ENCODE data around the gene ATP10B.
"Not testable (repeated sequence)": the region's sequence is repeated elsewhere in the genome, so short reads cannot be mapped to it uniquely, and the experiment has no call there.

Gene ATP10B

DNA sequence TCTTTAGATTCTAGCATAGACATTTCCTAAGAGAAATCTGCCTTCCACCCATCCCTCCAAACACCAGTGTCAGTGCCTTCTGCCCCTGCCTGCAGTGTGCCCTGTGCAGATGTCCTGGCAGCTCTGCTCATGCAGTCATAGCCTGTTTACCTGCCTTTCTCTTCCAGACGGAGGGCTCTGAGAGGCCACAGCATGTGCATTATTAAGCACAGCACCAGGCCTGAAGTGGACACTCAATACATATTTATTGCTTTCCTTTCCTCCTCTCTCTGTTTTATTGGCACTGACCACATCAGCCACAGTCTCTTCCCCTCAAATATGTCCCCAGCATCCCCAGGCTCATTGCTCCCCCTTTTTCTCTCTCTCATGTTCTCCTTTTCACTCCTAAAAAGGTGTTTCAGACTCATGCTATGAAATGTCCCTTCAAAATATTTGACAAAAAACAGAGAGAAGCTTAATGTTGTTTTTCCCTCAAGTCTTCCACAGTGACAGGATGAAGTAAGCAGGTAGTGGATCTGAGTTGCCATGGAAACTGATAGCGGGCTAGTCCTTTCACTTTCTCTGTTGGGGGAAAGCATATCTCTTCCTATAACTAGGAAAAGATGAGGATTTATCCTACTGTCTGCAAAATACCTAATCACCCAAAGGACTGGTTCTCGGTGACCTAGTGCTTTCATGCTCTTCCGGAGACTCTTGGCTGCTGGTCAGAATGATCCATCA is 100.9 kb downstream of the ATP10B start:
- no peak for DNase-seq

DNA sequence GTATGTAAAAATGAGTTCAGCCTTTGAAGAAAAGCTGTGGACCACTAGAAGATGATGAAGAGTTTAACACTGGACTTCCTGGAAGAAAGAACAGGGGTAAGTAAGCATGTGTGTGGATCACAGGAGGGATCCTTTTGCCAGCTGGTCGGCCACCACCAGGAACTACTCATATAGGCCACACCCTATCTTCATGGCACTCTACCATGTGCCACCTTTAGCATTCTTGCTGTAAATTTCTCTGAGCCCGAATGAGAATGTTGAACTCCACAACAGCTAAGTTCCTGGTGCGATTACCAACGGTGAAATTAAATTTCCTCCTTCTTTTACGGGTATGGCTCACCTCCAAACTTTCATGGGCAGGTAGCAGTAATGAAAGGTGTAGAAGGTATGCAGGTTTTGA is 102.3 kb downstream of the ATP10B start:
- no peak for DNase-seq

DNA sequence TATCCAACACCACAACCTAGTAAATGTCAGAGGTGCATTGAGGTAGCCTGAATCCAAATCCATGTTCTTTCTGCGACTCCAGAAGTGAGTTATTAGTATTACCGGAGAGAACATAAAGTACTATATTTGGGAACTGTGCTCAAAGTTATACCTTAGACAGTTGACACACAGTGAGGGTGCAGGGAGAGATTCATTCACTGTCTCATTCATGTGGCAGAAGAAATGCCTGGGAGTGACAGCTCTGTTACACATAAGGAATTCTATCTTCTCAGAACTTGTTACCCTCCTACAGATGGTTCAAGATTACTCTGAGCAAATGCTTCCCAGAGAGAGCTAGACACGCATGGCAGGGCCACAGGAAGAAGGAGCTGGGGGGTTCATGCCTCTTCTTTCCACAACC is 103.0 kb downstream of the ATP10B start:
- no peak for DNase-seq

DNA sequence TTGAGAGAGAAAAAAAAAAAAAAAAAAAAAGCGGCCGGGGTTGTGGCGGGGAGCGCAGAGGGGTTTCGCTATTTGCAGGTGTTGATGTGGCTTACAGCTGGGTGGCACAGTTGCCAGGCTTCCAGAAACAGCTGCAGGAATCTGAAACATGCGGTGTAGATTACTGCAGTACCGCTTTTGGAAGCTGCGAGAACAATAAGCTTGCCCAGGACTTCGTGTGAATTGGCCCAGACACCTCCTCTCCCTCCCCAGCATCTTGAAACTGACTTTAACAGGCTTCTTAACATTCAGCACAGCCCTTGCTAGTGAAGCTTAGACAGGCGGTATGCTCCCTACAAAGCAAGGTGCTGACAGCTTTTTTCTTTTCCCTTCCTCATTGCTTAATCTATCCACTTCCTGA is 104.0 kb downstream of the ATP10B start:
- DNase-seq, result no peak

DNA sequence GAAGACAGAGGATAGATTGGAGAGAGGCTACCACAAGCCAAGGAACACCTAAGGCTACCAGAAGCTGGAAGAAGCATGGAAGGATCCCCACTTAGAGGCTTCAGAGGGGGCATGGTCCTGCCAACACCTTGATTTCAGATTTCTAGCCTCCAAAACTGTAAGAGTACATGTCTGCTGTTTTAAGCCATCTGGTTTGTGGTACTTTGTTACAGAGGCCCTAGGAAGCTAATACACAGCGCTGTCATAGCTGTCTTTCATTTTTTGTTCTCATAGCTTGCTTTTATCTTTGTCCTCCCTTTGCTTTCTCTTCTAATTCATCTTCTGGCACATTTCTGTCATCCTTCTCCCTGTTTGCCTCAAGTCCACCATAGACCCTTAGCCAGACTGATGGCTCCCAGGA is 104.5 kb downstream of the ATP10B start:
- DNase-seq, result no peak

DNA sequence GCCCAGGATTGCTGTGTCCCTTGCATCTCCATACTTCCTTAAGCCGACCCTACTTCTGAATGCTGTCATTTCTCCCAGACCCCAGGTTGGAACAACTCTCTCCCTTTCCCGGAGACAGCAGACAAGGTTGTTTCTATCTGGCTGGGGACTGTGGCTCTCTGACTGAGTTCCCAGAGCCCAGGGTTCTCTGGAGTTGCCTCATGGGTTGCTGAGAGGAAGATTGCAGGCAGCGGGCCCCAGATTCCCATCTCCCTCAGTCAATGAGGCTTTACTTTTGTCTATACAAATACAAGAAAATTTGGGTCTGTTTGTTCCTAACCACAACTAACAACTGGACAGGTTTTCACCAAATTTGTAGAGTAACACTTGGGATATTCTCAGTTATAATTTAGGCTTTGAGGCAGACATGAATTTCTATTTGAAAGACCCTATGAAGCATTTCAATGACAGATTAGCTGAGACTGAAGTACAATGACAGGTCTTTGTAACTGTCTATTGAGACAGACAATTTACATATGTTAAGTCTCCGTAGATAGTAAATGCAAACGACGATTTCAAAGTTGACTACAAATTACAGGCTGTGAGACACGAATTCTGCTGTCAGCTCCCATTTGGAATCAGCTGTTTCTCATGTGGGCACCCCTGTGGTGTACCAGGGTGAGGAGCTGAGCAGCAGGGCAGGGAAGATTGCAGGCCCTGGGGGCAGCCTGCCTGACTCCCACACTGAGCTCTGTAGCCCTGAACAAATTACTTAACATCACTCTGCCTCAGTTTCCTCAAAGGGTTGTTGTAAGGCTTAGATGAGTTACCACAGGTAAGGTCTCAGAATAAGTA is 107.5 kb downstream of the ATP10B start:
- DNase-seq, result no peak

DNA sequence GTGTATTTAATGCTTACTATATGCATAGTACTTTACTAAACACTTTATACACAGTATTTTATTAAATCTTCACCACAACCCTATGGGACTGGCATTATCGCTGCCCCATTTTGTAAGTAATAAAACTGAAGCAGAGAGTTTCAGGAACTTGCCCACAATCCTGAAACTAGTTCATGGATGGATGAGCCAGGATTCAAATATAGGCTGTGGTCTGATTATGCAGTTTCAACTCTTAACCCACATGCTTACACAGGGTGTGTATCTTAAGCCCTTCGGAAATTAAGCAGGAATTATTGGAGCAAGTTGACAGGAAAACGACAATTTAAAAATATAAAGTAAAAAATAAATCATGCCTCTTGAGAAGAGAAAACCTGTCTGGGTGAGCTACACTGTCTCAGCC is 109.0 kb downstream of the ATP10B start:
- no peak for DNase-seq

DNA sequence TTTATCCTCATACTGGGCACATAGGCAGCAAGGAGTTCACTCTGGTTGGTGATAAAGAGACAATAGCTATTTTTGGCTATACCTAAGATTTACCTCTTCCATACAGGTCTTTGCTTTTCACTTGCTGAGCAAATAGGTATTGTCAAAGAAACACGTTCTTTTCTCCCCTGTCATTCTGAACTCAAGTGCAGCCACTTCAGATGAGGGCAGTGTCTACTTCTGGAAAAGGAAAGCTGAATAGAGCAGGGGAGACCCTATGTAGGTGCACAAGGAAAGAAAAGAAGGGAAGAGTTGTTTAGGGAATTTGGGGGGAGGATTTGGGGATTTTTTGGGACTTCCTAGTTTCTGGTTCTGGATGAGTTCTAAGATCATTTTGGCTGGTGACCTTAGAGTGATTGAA is 109.6 kb downstream of the ATP10B start:
- no peak for DNase-seq

DNA sequence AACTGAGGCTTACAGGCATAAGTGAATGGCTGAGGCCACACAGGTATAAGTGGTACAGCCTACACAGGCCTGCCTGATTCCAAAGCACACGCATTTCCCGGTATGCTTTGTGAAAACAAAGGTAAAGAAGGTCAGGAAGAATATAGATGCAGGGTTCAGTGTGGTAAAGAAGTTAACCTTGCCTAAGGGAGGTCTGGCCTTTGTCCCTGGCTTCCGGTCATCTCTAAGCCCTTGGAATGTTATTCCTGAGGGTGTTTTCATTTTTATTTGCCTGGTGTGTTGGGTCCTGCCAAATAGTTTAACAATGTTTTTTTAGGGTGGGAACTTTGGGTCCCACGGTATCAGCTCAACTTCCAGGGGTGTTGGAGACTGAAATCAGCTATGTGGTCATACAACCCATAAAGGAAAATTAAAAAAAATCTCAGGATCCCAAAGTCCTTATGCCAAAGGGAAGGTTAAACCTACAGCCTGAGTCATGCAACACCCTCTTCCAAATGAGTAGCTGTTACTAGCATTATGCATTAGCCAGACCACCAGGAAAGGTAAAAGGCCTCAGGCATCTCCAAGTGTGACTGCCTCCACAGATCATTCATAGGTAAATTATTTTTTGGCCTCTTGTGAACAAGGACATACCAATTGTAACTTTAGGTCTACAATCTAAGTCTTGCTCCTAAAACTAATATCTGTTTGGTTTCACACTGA is 124.6 kb downstream of the ATP10B start:
- DNase-seq, result no peak

DNA sequence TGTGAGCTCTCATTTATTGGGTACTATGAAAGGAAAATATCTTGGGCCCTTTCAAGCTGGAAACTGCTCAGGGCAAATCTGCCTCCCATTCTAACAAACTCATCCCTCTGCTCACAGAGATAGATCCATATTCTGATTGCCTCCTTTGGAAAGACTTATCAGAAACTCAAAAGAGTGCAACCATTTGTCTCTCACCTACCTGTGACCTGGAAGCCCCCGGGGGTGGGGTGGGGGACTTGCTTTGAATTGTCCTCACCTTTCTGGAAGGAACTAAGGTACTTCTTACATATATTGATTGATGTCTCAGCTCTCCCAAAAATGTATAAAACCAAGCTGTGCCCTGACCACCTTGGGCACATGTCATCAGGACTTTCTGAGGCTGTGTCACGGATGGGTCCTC is 125.3 kb downstream of the ATP10B start:
- DNase-seq, result no peak

DNA sequence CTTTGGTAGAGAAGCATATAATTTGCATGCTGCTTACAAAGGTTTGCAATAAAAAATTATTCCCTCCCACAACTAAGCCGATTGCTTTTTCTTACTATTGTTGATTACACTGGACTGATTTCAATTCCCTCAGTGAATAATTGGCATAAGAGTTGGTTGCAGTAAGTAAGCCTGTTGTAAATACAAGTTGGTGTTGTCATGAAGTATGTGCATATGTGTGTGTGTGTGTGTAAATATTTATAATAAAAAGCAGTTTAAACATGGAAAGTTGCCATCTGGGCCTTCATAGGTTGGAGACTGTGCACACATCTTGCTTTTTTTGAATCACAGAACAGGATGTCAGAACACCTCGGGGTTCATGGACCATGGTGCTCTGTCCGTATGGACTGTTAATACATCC is 131.2 kb downstream of the ATP10B start:
- DNase-seq, result no peak

DNA sequence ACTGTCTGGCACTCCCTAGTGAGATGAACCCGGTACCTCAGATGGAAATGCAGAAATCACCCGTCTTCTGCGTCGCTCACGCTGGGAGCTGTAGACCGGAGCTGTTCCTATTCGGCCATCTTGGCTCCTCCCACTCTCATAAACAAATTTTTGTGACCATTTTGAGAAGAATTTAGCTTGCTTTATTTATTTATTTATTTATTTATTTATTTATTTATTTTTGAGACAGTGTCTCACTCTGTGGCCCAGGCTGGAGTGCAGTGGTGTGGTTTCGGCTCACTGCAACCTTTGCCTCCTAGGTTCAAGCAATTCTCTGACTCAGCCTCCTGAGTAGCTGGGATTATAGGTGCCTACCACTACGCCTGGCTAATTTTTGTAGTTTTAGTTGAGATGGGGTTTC is 136.5 kb downstream of the ATP10B start:
- DNase-seq, result not testable (repeated sequence)

DNA sequence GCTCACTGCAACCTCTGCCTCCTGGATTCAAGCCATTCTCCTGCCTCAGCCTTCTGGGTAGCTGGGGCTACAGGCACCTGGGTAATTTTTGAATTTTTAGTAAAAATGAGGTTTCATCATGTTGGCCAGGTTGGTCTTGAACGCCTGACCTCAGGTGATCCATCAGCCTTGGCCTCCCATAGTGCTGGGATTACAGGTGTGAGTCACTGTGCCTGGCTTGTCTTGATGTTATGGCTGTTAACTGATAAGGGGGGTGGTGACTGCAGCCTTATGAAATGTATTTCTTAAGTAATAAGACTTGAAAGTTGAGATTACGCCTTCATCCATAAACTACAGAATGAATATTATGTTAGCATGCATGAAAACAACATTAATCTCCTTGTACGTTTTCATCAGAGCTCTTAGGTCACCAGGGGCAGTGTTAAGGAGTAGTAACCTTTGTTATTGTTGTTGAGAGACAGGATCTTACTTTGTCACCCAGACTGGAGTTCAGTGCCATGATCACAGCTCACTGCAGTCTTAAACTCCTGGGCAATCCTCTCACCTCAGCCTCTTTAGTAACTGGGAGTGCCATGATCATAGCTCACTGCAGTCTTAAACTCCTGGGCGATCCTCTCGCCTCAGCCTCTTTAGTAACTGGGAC is 148.3 kb downstream of the ATP10B start:
- no peak for DNase-seq

DNA sequence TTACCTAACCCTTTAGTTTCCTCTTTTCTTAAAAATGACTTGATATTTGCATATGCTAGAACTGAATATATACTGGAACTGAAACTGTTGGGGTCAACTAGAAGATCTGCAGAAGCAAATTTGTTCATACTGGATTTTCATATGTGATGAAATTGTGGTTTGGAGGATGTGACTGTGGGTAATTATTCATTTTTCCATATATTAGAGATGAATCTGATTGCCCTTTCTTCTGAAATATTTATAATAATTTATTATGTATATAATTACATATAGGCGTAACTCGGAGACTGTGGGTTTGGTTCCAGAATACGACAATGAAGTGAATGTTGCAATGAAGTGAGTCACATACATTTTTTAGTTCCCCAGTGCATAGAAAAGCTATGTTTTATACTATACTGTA is 149.1 kb downstream of the ATP10B start:
- DNase-seq, result no peak

DNA sequence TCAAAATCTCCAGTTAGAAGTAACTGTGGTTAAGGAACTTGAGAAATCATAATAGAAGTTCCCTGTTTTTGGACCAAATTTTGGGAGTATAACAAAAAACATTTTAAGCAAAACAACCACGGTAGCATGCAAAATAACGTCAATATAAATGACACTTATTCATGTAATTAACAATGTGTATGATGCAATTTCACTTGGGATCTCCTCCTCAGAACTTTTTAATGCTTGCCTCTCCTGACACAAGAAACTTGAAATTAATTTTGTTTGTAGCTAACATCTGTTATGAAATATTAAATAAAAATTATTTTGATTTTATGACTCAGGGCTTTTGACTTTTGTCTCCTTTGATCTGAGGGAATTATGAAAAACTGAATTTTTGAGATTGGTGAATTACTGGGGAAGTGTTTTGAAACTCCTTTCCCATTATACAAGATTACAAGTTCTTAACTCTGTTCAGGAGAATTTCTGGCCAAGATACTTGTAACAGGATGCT is 149.7 kb downstream of the ATP10B start:
- DNase-seq, result no peak

DNA sequence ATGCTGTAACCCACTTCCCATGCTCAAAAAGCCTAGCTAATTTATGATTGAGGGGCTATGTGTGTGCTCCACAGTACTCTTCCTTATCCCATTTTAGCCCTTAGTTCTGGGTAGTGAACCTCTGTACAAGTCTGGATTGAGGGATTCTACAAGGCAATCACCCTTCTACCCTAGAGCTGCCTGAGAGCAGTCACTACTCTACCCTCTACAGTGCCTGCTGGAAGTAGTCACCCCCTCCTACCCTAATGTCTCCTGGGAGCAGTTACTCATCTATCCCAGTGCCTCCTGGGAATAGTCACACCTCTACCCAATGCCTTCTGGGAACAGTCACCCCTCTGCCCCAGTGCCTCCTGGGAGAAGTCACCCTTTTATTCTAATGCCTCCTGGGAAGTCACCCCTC is 150.6 kb downstream of the ATP10B start:
- no peak for DNase-seq

DNA sequence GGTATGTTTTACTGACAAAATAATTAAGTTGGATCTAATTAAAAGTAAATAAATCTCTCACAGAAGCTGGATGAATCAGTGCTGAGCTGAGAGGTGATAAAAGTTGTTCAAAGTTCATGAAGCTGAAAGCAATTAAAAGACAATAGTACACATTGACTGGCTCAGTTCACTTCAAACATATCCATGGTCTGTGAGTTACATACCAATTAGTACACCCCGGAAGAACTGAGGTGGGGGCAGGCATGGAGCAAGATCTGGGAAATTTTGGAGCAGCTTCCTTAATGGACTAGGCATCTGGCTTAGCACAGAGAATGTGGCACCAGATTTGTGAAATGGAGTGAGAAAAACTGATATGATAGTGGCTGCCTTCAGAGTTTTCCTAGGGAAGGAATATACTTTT is 152.7 kb downstream of the ATP10B start:
- no peak for DNase-seq

DNA sequence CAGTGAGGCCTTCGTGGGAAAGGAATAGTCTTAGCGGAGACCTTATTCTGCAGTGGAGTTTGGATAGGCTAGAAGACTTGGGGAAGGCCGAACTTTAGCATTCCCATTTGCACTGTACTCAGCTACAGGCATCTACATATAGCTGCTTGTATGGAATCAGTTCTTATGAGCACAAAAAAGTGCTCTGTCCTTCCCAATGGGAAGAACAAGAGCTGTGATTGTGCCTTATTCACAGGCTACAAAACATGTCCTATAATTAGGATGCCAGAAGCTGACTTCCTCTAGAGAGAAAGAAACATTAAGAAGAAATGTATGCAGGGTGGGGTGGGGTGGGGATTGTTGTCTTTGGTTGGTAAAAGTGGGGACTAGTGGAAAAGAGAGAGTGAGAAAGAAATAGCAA is 154.7 kb downstream of the ATP10B start:
- DNase-seq, result no peak

DNA sequence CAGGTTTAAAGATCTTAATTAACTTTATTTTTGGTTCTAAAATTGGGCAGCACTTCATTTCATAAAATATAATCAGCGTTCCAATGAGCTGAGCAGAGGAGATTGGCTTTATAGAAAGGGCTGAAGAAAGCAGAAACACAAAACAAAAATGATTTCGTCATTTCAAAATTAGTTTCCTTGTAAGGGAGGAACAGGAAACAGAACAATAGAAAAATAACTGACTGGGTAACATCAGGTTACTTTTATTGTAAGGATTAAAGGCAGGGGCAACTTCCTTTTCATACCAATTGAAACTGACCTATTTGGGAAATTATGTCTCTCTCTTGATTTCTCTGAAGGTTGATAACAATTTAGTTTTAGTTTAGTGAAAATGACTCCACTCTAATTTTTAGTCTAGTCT is 157.1 kb downstream of the ATP10B start:
- no peak for DNase-seq

DNA sequence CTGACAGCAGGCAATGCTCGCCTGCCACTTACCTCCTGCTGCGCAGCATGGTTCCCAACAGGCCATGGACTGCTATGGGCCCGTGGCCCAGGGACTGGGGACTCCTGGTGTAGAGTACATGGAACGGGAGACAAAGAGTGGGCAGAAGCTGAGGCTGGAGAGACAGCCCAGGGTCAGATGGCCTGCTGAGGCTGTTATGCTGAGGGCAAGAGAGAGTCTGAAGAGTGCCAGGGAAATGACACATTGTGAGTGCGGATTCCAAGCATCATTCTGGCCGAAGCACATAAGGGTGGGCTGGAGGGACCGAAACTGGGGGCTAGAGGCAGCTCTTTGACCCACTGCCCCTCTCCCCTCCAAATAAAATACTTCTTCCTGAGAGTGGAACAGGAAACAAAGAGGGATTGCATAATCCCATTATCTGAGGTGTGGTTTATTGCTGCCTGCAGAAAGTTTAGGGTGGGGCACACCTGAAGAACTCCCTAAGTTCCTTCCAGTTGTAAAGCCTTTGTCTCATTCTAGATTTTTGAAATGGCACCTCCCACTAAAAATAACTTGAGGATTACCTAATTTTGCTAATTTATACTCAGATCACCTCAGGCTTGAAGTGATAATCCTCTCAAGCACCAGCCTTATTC is 158.1 kb downstream of the ATP10B start:
- DNase-seq, result no peak

DNA sequence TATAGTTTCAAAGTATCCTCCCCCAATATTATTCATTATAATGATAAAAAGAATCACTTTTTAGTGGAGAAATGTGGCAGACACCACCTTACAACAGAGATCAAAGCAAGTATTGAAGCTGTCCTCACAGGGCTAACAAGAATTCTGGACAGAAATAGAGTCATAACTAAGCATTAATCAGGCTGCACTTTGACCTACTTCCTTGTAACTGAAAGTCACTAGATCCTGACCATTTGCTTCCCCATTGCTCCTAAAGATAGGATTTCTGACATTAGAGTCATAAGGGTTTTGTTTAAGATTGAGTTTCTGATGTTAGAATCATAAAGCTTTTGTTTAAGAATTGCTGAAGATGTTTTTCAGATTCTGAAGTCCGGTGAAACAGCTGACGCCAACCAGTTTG is 159.7 kb downstream of the ATP10B start:
- DNase-seq, result no peak

DNA sequence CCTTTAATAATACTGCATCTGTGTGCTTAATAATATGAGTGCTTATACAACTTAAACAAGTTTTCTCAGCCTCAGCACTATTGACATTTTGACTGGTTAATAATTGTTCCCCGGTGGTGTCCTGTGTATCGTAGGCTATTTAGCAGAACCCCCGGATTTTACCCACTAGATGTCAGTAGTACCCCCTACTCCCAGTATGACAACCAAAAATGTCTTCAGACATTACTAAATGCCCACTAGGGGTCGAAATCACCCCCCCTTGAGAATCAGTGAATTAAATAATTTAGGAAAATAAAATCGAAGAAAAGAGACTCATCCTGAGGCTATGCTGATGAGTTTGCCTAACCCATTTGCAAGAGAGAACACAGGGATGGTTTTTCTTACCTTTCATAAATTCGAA is 166.3 kb downstream of the ATP10B start:
- peak in 1 of 2 experiments; percentile 3 for DNase-seq

DNA sequence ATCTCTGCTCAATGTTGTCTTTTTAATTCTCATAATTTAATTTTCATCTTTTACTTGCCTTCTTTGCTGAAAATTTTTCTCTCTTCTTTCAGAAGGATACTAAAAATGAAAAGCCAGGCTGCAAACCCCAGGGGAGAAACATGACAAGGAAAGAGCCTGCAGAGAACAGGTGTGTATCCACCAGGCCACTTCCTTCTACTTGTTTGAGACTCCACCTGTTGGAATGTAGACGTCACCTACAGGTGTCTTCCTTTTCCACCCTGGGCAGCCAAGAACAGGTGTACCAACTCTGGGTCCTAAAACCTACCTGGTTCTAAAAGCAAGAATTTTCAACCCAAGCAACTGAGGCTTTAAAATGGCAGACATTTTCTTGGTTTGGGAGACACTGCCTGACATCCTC is 166.8 kb downstream of the ATP10B start:
- no peak for DNase-seq

Measured in SW 1271 (cell line).